Transverse colon (tissue), 4 donors: ENCODE measurements around the gene NCAPD3.

Source experiments
- EP300 ChIP-seq: sonication (generic); formaldehyde crosslinking; IDR thresholded peaks from one replicate; pipeline ENCODE4 v1.6.1; 2017; ENCODE audit warnings: antibody characterized with exemption, low read depth
- POLR2A ChIP-seq: fragments of 450-650 bp; IDR thresholded peaks from one replicate; pipeline ENCODE4 v1.6.1; 2016; ENCODE audit warnings: antibody characterized with exemption, mild to moderate bottlenecking, moderate library complexity
- POLR2AphosphoS5 ChIP-seq, 3 donors: sonication (generic); formaldehyde crosslinking; IDR thresholded peaks; one replicate each; pipeline ENCODE4 v1.6.1; 2016; ENCODE audit warnings: antibody characterized with exemption in 3 of 3
- TF ChIP-seq, protein P1 (sequence below), 5 experiments: fragments of 200-600 bp in 3 of 5; fragments of 450-650 bp in 2 of 5; sonication (generic) in 3 of 5; IDR thresholded peaks; 1 replicate in 2 of 5; 2 replicates in 3 of 5; pipeline ENCODE4 v1.5.1; 2016 to 2017; ENCODE audit warnings: antibody characterized with exemption in 5 of 5, inconsistent platforms in 3 of 5, mild to moderate bottlenecking in 2 of 5, moderate library complexity in 1 of 5

DNA sequence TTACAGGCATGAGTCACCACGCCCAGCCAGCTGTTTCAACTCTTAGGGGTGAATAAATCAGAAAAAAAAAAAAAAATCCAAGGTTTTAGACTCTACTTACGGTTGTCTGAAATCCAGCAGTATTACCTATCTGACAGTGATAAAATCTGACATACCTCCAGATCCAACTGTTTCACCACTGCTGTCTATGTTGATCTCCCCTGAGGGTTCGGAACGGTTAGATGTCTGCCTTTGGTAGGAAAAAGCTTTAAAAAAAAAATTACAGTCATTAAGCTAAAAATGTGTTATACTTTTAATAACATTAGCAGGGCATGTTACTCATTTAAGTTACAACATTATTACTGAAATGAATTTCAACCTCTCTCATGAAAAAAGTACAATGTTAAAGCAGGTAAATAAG, 21.1 kb downstream of the NCAPD3 start:
- no peak for TF ChIP-seq EP300
- TF ChIP-seq, protein P1, sequence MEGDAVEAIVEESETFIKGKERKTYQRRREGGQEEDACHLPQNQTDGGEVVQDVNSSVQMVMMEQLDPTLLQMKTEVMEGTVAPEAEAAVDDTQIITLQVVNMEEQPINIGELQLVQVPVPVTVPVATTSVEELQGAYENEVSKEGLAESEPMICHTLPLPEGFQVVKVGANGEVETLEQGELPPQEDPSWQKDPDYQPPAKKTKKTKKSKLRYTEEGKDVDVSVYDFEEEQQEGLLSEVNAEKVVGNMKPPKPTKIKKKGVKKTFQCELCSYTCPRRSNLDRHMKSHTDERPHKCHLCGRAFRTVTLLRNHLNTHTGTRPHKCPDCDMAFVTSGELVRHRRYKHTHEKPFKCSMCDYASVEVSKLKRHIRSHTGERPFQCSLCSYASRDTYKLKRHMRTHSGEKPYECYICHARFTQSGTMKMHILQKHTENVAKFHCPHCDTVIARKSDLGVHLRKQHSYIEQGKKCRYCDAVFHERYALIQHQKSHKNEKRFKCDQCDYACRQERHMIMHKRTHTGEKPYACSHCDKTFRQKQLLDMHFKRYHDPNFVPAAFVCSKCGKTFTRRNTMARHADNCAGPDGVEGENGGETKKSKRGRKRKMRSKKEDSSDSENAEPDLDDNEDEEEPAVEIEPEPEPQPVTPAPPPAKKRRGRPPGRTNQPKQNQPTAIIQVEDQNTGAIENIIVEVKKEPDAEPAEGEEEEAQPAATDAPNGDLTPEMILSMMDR (IDR thresholded peaks at IDR 0.05) = no peak
- no peak for TF ChIP-seq POLR2AphosphoS5 (IDR thresholded peaks at IDR 0.05)
- no peak for TF ChIP-seq POLR2A
